Natural killer cell treated with Interleukin-12 subunit alpha and Interleukin-12 subunit beta and Interleukin-15 and Interleukin-18, amount 100 ng/mL, for 72 hours (primary cell): Measurements from ENCODE around the gene MON1B. TPM values are rescaled to one million over a fixed set of nuclear protein-coding genes. Genes with fewer than 3 reads are reported as not detected.

Experiments used
- ATAC-seq, 2 donors: fragments of 150-1000 bp; cut with Tn5 transposase in 1 of 2; sonication (Bioruptor Pico), chemical (Tn5 transposase) in 1 of 2; 2 replicates each; pipeline ENCODE4 v1.10.0; 2021
- DNase-seq: peaks from one replicate; pipeline ENCODE4 v3.0.0; 2022; ENCODE audit warnings: low spot score
- H3K27ac Mint-ChIP-seq, 2 donors: 1 replicate in 1 of 2; 2 replicates in 1 of 2; pipeline ENCODE4 v1.8.0; 2022; ENCODE audit warnings: mixed read lengths in 2 of 2, mild to moderate bottlenecking in 1 of 2, moderate library complexity in 1 of 2
- H3K27me3 Mint-ChIP-seq, 2 donors: 1 replicate in 1 of 2; 2 replicates in 1 of 2; pipeline ENCODE4 v1.8.0; 2022; ENCODE audit warnings: mixed read lengths in 2 of 2
- H3K36me3 Mint-ChIP-seq: one replicate; pipeline ENCODE4 v1.8.0; 2022; ENCODE audit warnings: mixed read lengths
- H3K4me1 Mint-ChIP-seq, 2 donors: 1 replicate in 1 of 2; 2 replicates in 1 of 2; pipeline ENCODE4 v1.8.0; 2022; ENCODE audit warnings: low read depth in 2 of 2, mixed read lengths in 2 of 2, mild to moderate bottlenecking in 1 of 2
- H3K4me3 Mint-ChIP-seq: one replicate; pipeline ENCODE4 v1.8.0; 2022; ENCODE audit warnings: mixed read lengths
- H3K9me3 Mint-ChIP-seq: 2 replicates; pipeline ENCODE4 v1.8.0; 2022; ENCODE audit warnings: mixed read lengths
- total RNA-seq, 2 donors: library from RNA; stranded (reverse); gene quantifications; one replicate each; pipeline ENCODE4 v1.2.3, GENCODE V29; 2022

MON1B gene
- total RNA-seq, 2 donors from 2014 or later = 87.7 to 108 TPM

- H3K27ac Mint-ChIP-seq = peak overlapping the region; percentile 8 to 18
- ATAC-seq = peak; percentile 87 to 91
- no peaks in the 10 kb centered on the region for H3K27me3 Mint-ChIP-seq
- peaks cover 9 to 12% of the 10 kb centered on the region in 2 donors for H3K4me1 Mint-ChIP-seq
- DNase-seq = peak; percentile 72
- no peaks in the 10 kb centered on the region for H3K9me3 Mint-ChIP-seq
- H3K36me3 Mint-ChIP-seq = no peaks in the 10 kb centered on the region
- peak overlapping the region; percentile 91 for H3K4me3 Mint-ChIP-seq
These were observed 22.0 kb downstream of the MON1B start for GRCh38 chr16:77212741-77213541.

- Mint-ChIP-seq H3K27ac (peak overlapping the region; percentile 8 to 18), H3K27me3 (no peaks in the 10 kb centered on the region), H3K36me3 (no peaks in the 10 kb centered on the region), H3K4me3 (peak overlapping the region; percentile 91), H3K4me1 (peaks cover 9 to 12% of the 10 kb centered on the region in 2 donors), H3K9me3 (no peaks in the 10 kb centered on the region)
- ATAC-seq (no peak), DNase-seq (no peak)
These were observed 22.6 kb downstream of the MON1B start for GRCh38 chr16:77213542-77214106.

GRCh38 chr16:77214411-77215138 is 23.6 kb downstream of the MON1B start:
- Mint-ChIP-seq H3K27ac (no peak overlapping the region), H3K9me3 (no peaks in the 10 kb centered on the region), H3K36me3 (no peaks in the 10 kb centered on the region), H3K4me1 (peaks cover 9 to 12% of the 10 kb centered on the region in 2 donors), H3K4me3 (no peak overlapping the region), H3K27me3 (no peaks in the 10 kb centered on the region)
- ATAC-seq (no peak), DNase-seq (no peak)

GRCh38 chr16:77219437-77219836 is 28.4 kb downstream of the MON1B start:
- ATAC-seq = no peak
- no peak for DNase-seq
- no peaks in the 10 kb centered on the region for H3K4me1 Mint-ChIP-seq
- H3K27me3 Mint-ChIP-seq = no peaks in the 10 kb centered on the region
- no peaks in the 10 kb centered on the region for H3K36me3 Mint-ChIP-seq
- no peaks in the 10 kb centered on the region for H3K9me3 Mint-ChIP-seq
- peak overlapping the region in 1 of 2 donors; percentile 12 for H3K27ac Mint-ChIP-seq
- no peak overlapping the region for H3K4me3 Mint-ChIP-seq

- H3K36me3 Mint-ChIP-seq = no peaks in the 10 kb centered on the region
- no peaks in the 10 kb centered on the region for H3K9me3 Mint-ChIP-seq
- DNase-seq (no peak), ATAC-seq (no peak)
- H3K27ac Mint-ChIP-seq = no peak overlapping the region
- H3K4me3 Mint-ChIP-seq = no peak overlapping the region
- no peaks in the 10 kb centered on the region for H3K4me1 Mint-ChIP-seq
- H3K27me3 Mint-ChIP-seq = peaks cover 0 to under 1% of the 10 kb centered on the region in 2 donors
These were observed 29.4 kb downstream of the MON1B start for GRCh38 chr16:77220427-77220826.

GRCh38 chr16:77221482-77221881 is 30.5 kb downstream of the MON1B start:
- no peak for ATAC-seq
- H3K27ac Mint-ChIP-seq = no peak overlapping the region
- no peak for DNase-seq
- no peaks in the 10 kb centered on the region for H3K4me1 Mint-ChIP-seq
- H3K27me3 Mint-ChIP-seq = peaks cover 0 to 6% of the 10 kb centered on the region in 2 donors
- no peaks in the 10 kb centered on the region for H3K9me3 Mint-ChIP-seq
- H3K36me3 Mint-ChIP-seq = no peaks in the 10 kb centered on the region
- no peak overlapping the region for H3K4me3 Mint-ChIP-seq

GRCh38 chr16:77223184-77223583 is 32.2 kb downstream of the MON1B start:
- Mint-ChIP-seq H3K4me3 (no peak overlapping the region), H3K9me3 (no peaks in the 10 kb centered on the region), H3K36me3 (no peaks in the 10 kb centered on the region), H3K27ac (no peak overlapping the region), H3K4me1 (no peaks in the 10 kb centered on the region), H3K27me3 (peaks cover 5 to 11% of the 10 kb centered on the region in 2 donors)
- DNase-seq = no peak
- ATAC-seq = no peak

GRCh38 chr16:77225182-77225581 is 34.2 kb downstream of the MON1B start:
- Mint-ChIP-seq H3K27ac (no peak overlapping the region), H3K27me3 (peaks cover 11 to 19% of the 10 kb centered on the region in 2 donors), H3K4me1 (no peaks in the 10 kb centered on the region), H3K36me3 (no peaks in the 10 kb centered on the region), H3K9me3 (no peaks in the 10 kb centered on the region), H3K4me3 (no peak overlapping the region)
- DNase-seq = no peak
- no peak for ATAC-seq

- no peak overlapping the region for H3K4me3 Mint-ChIP-seq
- ATAC-seq (no peak), DNase-seq (no peak)
- peaks cover 16 to 27% of the 10 kb centered on the region in 2 donors for H3K27me3 Mint-ChIP-seq
- H3K36me3 Mint-ChIP-seq = no peaks in the 10 kb centered on the region
- H3K4me1 Mint-ChIP-seq = no peaks in the 10 kb centered on the region
- no peaks in the 10 kb centered on the region for H3K9me3 Mint-ChIP-seq
- no peak overlapping the region for H3K27ac Mint-ChIP-seq
These were observed 36.8 kb downstream of the MON1B start for GRCh38 chr16:77227745-77228144.

GRCh38 chr16:77231047-77231446 is 40.1 kb downstream of the MON1B start:
- H3K27me3 Mint-ChIP-seq = peaks cover 26 to 29% of the 10 kb centered on the region in 2 donors
- no peaks in the 10 kb centered on the region for H3K36me3 Mint-ChIP-seq
- ATAC-seq = no peak
- peaks cover 0 to 2% of the 10 kb centered on the region in 2 donors for H3K4me1 Mint-ChIP-seq
- no peak overlapping the region for H3K4me3 Mint-ChIP-seq
- no peak for DNase-seq
- no peak overlapping the region for H3K27ac Mint-ChIP-seq
- H3K9me3 Mint-ChIP-seq = no peaks in the 10 kb centered on the region

- DNase-seq = no peak
- Mint-ChIP-seq H3K27me3 (peaks cover 15 to 25% of the 10 kb centered on the region in 2 donors), H3K27ac (no peak overlapping the region), H3K9me3 (no peaks in the 10 kb centered on the region), H3K4me1 (peaks cover 0 to 5% of the 10 kb centered on the region in 2 donors), H3K36me3 (no peaks in the 10 kb centered on the region), H3K4me3 (no peak overlapping the region)
- no peak for ATAC-seq
These were observed 43.0 kb downstream of the MON1B start for GRCh38 chr16:77233799-77234519.

GRCh38 chr16:77234611-77235010 is 43.6 kb downstream of the MON1B start:
- Mint-ChIP-seq H3K9me3 (no peaks in the 10 kb centered on the region), H3K27me3 (peaks cover 14 to 24% of the 10 kb centered on the region in 2 donors), H3K36me3 (no peaks in the 10 kb centered on the region), H3K4me1 (peaks cover 0 to 5% of the 10 kb centered on the region in 2 donors), H3K4me3 (no peak overlapping the region), H3K27ac (no peak overlapping the region)
- ATAC-seq (no peak), DNase-seq (no peak)

GRCh38 chr16:77236063-77236511 is 45.1 kb downstream of the MON1B start:
- ATAC-seq (peak; percentile 97), DNase-seq (peak; percentile 83)
- H3K27me3 Mint-ChIP-seq = peaks cover 10 to 22% of the 10 kb centered on the region in 2 donors
- no peaks in the 10 kb centered on the region for H3K36me3 Mint-ChIP-seq
- H3K4me3 Mint-ChIP-seq = peak overlapping the region; percentile 25
- H3K9me3 Mint-ChIP-seq = no peaks in the 10 kb centered on the region
- H3K27ac Mint-ChIP-seq = no peak overlapping the region
- peaks cover 0 to 5% of the 10 kb centered on the region in 2 donors for H3K4me1 Mint-ChIP-seq
